HCT116 (cell line): Measurements from ENCODE around the gene ERC2. TPM values are rescaled to one million over a fixed set of nuclear protein-coding genes. Genes with fewer than 3 reads are reported as not detected.

Source experiments
- ATAC-seq: fragments of 200-7000 bp; cut with Tn5 transposase; 2 replicates; pipeline ENCODE4 v1.9.1; 2020; ENCODE audit warnings: mild to moderate bottlenecking, moderate library complexity
- BruUV-seq: library from RNA; stranded (reverse); fragments of 400-500 nt; replicated peaks from 2 replicates; lab custom pipeline; 2021; lab: Mats Ljungman, UMichigan
- CTCF ChIA-PET: fragments of 300-600 bp; sonication (Branson Sonifier 250); formaldehyde crosslinking; loops from one replicate; lab custom pipeline; 2021; ENCODE audit warnings: antibody characterized with exemption; lab: Charles Lee
- POLR2A ChIA-PET: fragments of 300-600, 350-600 bp; sonication (Branson Sonifier 250); formaldehyde crosslinking; loops from one replicate; lab custom pipeline; 2021; ENCODE audit warnings: antibody characterized with exemption; lab: Charles Lee
- RAD21 ChIA-PET, 2 experiments: fragments of 300-600 bp; sonication (Branson Sonifier 250); formaldehyde crosslinking; loops; one replicate each; lab custom pipeline; 2023; ENCODE audit warnings: low total read pairs in 2 of 2; ENCODE audit not compliant: uncharacterized antibody in 2 of 2, unreplicated experiment in 2 of 2, low non-redundant PET in 1 of 2; lab: Charles Lee
- DNase-seq: peaks from one replicate; pipeline ENCODE4 v3.0.0-alpha.2; 2010; ENCODE audit warnings: low read depth, low spot score
- H2AFZ ChIP-seq: fragments of 200-600 bp; shearing (Covaris generic), sonication (generic); 2 replicates; pipeline ENCODE4 v1.6.1; 2017; ENCODE audit warnings: low read depth, mixed run types, mixed read lengths, antibody characterized with exemption, low read length; ENCODE audit not compliant: poor library complexity, severe bottlenecking
- H3K27ac ChIP-seq: 2 replicates; pipeline ENCODE4 v1.5.1; 2012; ENCODE audit warnings: low read depth, low read length
- H3K27me3 ChIP-seq: fragments of 200-600 bp; sonication (generic); 2 replicates; pipeline ENCODE4 v1.6.1; 2016; ENCODE audit warnings: mixed run types, low read length, mixed read lengths; ENCODE audit not compliant: insufficient read depth
- H3K36me3 ChIP-seq, 2 experiments: fragments of 200-500 bp in 1 of 2; fragments of 200-600 bp in 1 of 2; sonication (Bioruptor generic) in 1 of 2; sonication (generic) in 1 of 2; 2 replicates each; pipeline versions ENCODE4 v1.5.1 to v1.6.1; 2014 to 2016; ENCODE audit warnings: low read length in 2 of 2, inconsistent platforms in 1 of 2, mixed read lengths in 1 of 2, mixed run types in 1 of 2; ENCODE audit not compliant: insufficient read depth in 2 of 2, control insufficient read depth in 1 of 2
- H3K4me1 ChIP-seq, 2 experiments: fragments of 200-600 bp in 1 of 2; sonication (generic) in 1 of 2; 2 replicates each; pipeline versions ENCODE4 v1.5.1 to v1.6.1; 2012 to 2017; ENCODE audit warnings: low read length in 2 of 2, inconsistent platforms in 1 of 2, mild to moderate bottlenecking in 1 of 2, mixed read lengths in 1 of 2, mixed run types in 1 of 2, moderate library complexity in 1 of 2; ENCODE audit not compliant: insufficient read depth in 2 of 2, control insufficient read depth in 1 of 2
- H3K4me2 ChIP-seq: fragments of 200-600 bp; sonication (generic); 2 replicates; pipeline ENCODE4 v1.6.1; 2017; ENCODE audit warnings: mixed run types, low read length, mixed read lengths
- H3K4me3 ChIP-seq, 2 experiments: fragments of 200-600 bp in 1 of 2; sonication (generic) in 1 of 2; replicated peaks in 1 of 2; 2 replicates each; pipeline ENCODE4 v1.5.1; 2011 to 2016; ENCODE audit warnings: low read length in 2 of 2, control low read depth in 1 of 2, low read depth in 1 of 2, mild to moderate bottlenecking in 1 of 2, mixed read lengths in 1 of 2, mixed run types in 1 of 2
- H3K79me2 ChIP-seq: fragments of 200-600 bp; sonication (generic); 2 replicates; pipeline ENCODE4 v1.6.1; 2017; ENCODE audit warnings: mild to moderate bottlenecking, mixed run types, low read length, moderate library complexity, mixed read lengths; ENCODE audit not compliant: insufficient read depth
- H3K9ac ChIP-seq: fragments of 200-600 bp; sonication (generic); 2 replicates; pipeline ENCODE4 v1.6.1; 2016; ENCODE audit warnings: low read length, mixed read lengths
- H3K9me2 ChIP-seq: fragments of 200-600 bp; sonication (generic), shearing (Covaris generic); 2 replicates; pipeline ENCODE4 v1.6.1; 2017; ENCODE audit warnings: mixed run types, mild to moderate bottlenecking, moderate library complexity; ENCODE audit not compliant: insufficient read depth
- H3K9me3 ChIP-seq, 2 experiments: fragments of 200-500 bp in 1 of 2; fragments of 200-600 bp in 1 of 2; sonication (Bioruptor generic) in 1 of 2; sonication (generic) in 1 of 2; 2 replicates each; pipeline ENCODE4 v1.6.1; 2014 to 2017; ENCODE audit warnings: low read length in 2 of 2, mixed read lengths in 2 of 2, inconsistent platforms in 1 of 2, low read depth in 1 of 2, mild to moderate bottlenecking in 1 of 2, mixed run types in 1 of 2, moderate library complexity in 1 of 2; ENCODE audit not compliant: control insufficient read depth in 1 of 2, insufficient read depth in 1 of 2
- H4K20me1 ChIP-seq: fragments of 200-600 bp; sonication (generic), shearing (Covaris generic); 2 replicates; pipeline ENCODE4 v1.6.1; 2017; ENCODE audit warnings: mixed run types, mild to moderate bottlenecking, moderate library complexity; ENCODE audit not compliant: insufficient read depth
- ATF3 ChIP-seq: IDR thresholded peaks from 2 replicates; pipeline ENCODE4 v1.6.1; 2012
- CBX3 ChIP-seq: IDR thresholded peaks from 2 replicates; pipeline ENCODE4 v1.6.1; 2012; ENCODE audit warnings: low read depth
- ELF1 ChIP-seq: IDR thresholded peaks from 2 replicates; pipeline ENCODE4 v1.6.1; 2012; ENCODE audit warnings: low read depth, borderline replicate concordance
- EZH2 ChIP-seq: fragments of 200-600 bp; sonication (generic); IDR thresholded peaks from 2 replicates; pipeline ENCODE4 v1.6.1; 2017; ENCODE audit warnings: antibody characterized with exemption, mixed run types
- EZH2phosphoT487 ChIP-seq: fragments of 200-600 bp; IDR thresholded peaks from 2 replicates; pipeline ENCODE4 v1.6.1; 2018; ENCODE audit warnings: antibody characterized with exemption, borderline replicate concordance
- JUND ChIP-seq: IDR thresholded peaks from 2 replicates; pipeline ENCODE4 v1.6.1; 2012
- POLR2A ChIP-seq: IDR thresholded peaks from 2 replicates; pipeline ENCODE4 v1.7.0; 2011; ENCODE audit warnings: borderline replicate concordance; ENCODE audit not compliant: insufficient read depth, insufficient read length; ENCODE audit errors: extremely low read depth
- RAD21 ChIP-seq: IDR thresholded peaks from 2 replicates; pipeline ENCODE4 v1.6.1; 2012; ENCODE audit warnings: low read depth, mild to moderate bottlenecking
- REST ChIP-seq: IDR thresholded peaks from 2 replicates; pipeline ENCODE4 v1.6.1; 2012; ENCODE audit warnings: low read depth
- SIN3A ChIP-seq: IDR thresholded peaks from 2 replicates; pipeline ENCODE4 v1.6.1; 2012; ENCODE audit warnings: low read depth
- SP1 ChIP-seq: IDR thresholded peaks from 2 replicates; pipeline ENCODE4 v1.6.1; 2012; ENCODE audit warnings: low read depth
- TCF7L2 ChIP-seq: IDR thresholded peaks from 2 replicates; pipeline ENCODE4 v1.7.0; 2011; ENCODE audit warnings: borderline replicate concordance, inconsistent platforms; ENCODE audit not compliant: insufficient read depth, insufficient read length; ENCODE audit errors: extremely low read depth
- ZBTB33 ChIP-seq: IDR thresholded peaks from 2 replicates; pipeline ENCODE4 v1.6.1; 2011; ENCODE audit warnings: mild to moderate bottlenecking, low read length, moderate library complexity; ENCODE audit not compliant: insufficient replicate concordance; ENCODE audit errors: extremely low read depth
- ZNF274 ChIP-seq: fragments of 200-500 bp; sonication (Bioruptor generic); IDR thresholded peaks from 2 replicates; pipeline ENCODE4 v1.6.1; 2014; ENCODE audit warnings: mild to moderate bottlenecking, low read depth, low read length, inconsistent platforms
- intact Hi-C: fragments of 100-400 bp; cut with micrococcal nuclease; formaldehyde crosslinking; loops from 2 replicates; pipeline ENCODE4 v1.10.0; 2022
- total RNA-seq: library from RNA; stranded (reverse); gene quantifications from one replicate; pipeline ENCODE4 v1.2.1, GENCODE V29; 2021; ENCODE audit not compliant: unreplicated experiment

Gene ERC2
- total RNA-seq, 1 experiment from 2014 or later = not detected

- no TSS peak for BruUV-seq
- Histone ChIP-seq H4K20me1 (no peaks in the 10 kb centered on the region), H2AFZ (no peak overlapping the region), H3K4me2 (no peak overlapping the region), H3K9me2 (no peaks in the 10 kb centered on the region), H3K9ac (no peak overlapping the region), H3K9me3 (peaks cover 0 to 11% of the 10 kb centered on the region in 2 experiments; a peak in 2 of 4 replicates), H3K27ac (no peak overlapping the region), H3K79me2 (no peaks in the 10 kb centered on the region)
- RAD21 ChIA-PET = no interaction called here
- intact Hi-C loops = no loop called here
- no peak for TF ChIP-seq EZH2
- no peak for TF ChIP-seq ZNF274
- TF ChIP-seq REST = no peak
- no peak for TF ChIP-seq JUND
- no peak for TF ChIP-seq SP1
- TF ChIP-seq RAD21 = no peak
- no peak for TF ChIP-seq TCF7L2
- TF ChIP-seq SIN3A = no peak
- no peak for TF ChIP-seq POLR2A
- no peak for TF ChIP-seq ZBTB33
- no peak for TF ChIP-seq ELF1
- TF ChIP-seq CBX3 = no peak
- no peak for TF ChIP-seq ATF3
- TF ChIP-seq EZH2phosphoT487 = no peak
- TF ChIP-seq, all 23 proteins: peak for 0
- H3K27me3 ChIP-seq = no peaks in the 10 kb centered on the region
- H3K4me1 ChIP-seq = no peaks in the 10 kb centered on the region
- H3K36me3 ChIP-seq = no peaks in the 10 kb centered on the region
- POLR2A ChIA-PET = no interaction called here
- no peak for ATAC-seq
- no peak for DNase-seq
- CTCF ChIA-PET = no interaction called here
- H3K4me3 ChIP-seq = no peak overlapping the region
Observed at GRCh38 chr3:55525436-55525835, 942.8 kb downstream of the ERC2 start.
